Mesendoderm (in vitro differentiated cells): Measurements from ENCODE around the gene AP4E1.

ENCODE experiments used
- DNase-seq: peaks from one replicate; pipeline ENCODE4 v3.0.0; 2013
- H2AK5ac ChIP-seq: 2 replicates; pipeline ENCODE4 v1.6.1; 2013; ENCODE audit warnings: low read length, inconsistent platforms
- H2BK120ac ChIP-seq: 2 replicates; pipeline ENCODE4 v1.6.1; 2013; ENCODE audit warnings: low read depth, mild to moderate bottlenecking, low read length, moderate library complexity, mixed read lengths
- H2BK15ac ChIP-seq: replicated peaks from 2 replicates; pipeline ENCODE4 v1.6.1; 2013; ENCODE audit warnings: low read depth, mild to moderate bottlenecking, moderate library complexity
- H2BK5ac ChIP-seq: 2 replicates; pipeline ENCODE4 v1.6.1; 2013; ENCODE audit warnings: low read length, inconsistent platforms
- H3K18ac ChIP-seq: 2 replicates; pipeline ENCODE4 v1.6.1; 2013; ENCODE audit warnings: mild to moderate bottlenecking, low read length, mixed read lengths
- H3K23ac ChIP-seq: one replicate; pipeline ENCODE4 v1.6.1; 2013; ENCODE audit warnings: low read length
- H3K27ac ChIP-seq: 2 replicates; pipeline ENCODE4 v1.5.1; 2013; ENCODE audit warnings: low read depth, mild to moderate bottlenecking, inconsistent platforms, low read length, moderate library complexity
- H3K27me3 ChIP-seq: 2 replicates; pipeline ENCODE4 v1.6.1; 2013; ENCODE audit warnings: low read length, control low read depth, mild to moderate bottlenecking, inconsistent platforms; ENCODE audit not compliant: insufficient read depth, poor library complexity
- H3K36me3 ChIP-seq: 2 replicates; pipeline ENCODE4 v1.6.1; 2013; ENCODE audit warnings: low read length, inconsistent platforms; ENCODE audit not compliant: control insufficient read depth, insufficient read depth
- H3K4ac ChIP-seq: one replicate; pipeline ENCODE4 v1.6.1; 2013; ENCODE audit warnings: low read depth, mild to moderate bottlenecking, low read length, moderate library complexity
- H3K4me1 ChIP-seq: 2 replicates; pipeline ENCODE4 v1.6.1; 2013; ENCODE audit warnings: low read depth, low read length, inconsistent platforms; ENCODE audit not compliant: control insufficient read depth
- H3K4me2 ChIP-seq: 2 replicates; pipeline ENCODE4 v1.6.1; 2013; ENCODE audit warnings: low read length
- H3K4me3 ChIP-seq: 2 replicates; pipeline ENCODE4 v1.5.1; 2013; ENCODE audit warnings: mild to moderate bottlenecking, low read length
- H3K56ac ChIP-seq: one replicate; pipeline ENCODE4 v1.6.1; 2013; ENCODE audit warnings: low read length
- H3K79me1 ChIP-seq: 2 replicates; pipeline ENCODE4 v1.6.1; 2013; ENCODE audit warnings: low read length, inconsistent platforms
- H3K79me2 ChIP-seq: 2 replicates; pipeline ENCODE4 v1.6.1; 2013; ENCODE audit warnings: mild to moderate bottlenecking, low read length; ENCODE audit not compliant: control insufficient read depth, insufficient read depth
- H3K9ac ChIP-seq: 2 replicates; pipeline ENCODE4 v1.6.1; 2013; ENCODE audit warnings: low read length, inconsistent platforms
- H4K5ac ChIP-seq: one replicate; pipeline ENCODE4 v1.6.1; 2013; ENCODE audit warnings: low read length
- H4K8ac ChIP-seq: one replicate; pipeline ENCODE4 v1.6.1; 2013; ENCODE audit warnings: low read depth, mild to moderate bottlenecking, control low read depth, low read length, moderate library complexity
- WGBS: extraction: QIAGEN DNeasy Blood & Tissue Kit; methylation state at CpG from one replicate; pipeline ENCODE4 v1.1.7; 2013; ENCODE audit warnings: low lambda C conversion rate, missing lambda C conversion rate; ENCODE audit not compliant: insufficient coverage; ENCODE audit errors: extremely low coverage; 5-methylcytosine and 5-hydroxymethylcytosine counted together

Gene AP4E1

DNA sequence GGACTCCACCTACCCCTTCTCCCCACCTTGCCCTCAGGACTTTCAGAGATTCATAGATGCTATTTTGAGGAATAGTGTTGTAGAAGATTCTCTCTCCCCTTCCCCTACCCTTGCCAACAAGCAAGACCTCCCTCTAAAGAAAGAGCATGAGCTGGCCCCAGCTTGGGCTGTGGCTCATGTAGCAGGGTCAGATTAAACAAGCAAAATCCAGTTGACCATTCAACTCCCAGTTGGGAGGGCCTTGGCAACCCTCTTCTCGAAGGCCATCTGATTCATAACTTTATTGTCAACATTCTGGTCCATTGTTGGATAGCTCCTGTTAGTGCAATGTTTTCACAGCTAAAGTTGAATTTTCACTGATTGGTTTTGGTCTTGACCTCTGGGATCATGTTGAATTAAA is 145.1 kb downstream of the AP4E1 start:
- H3K27me3 ChIP-seq: no peaks in the 10 kb centered on the region
- H3K79me1 ChIP-seq: no peaks in the 10 kb centered on the region
- H3K4me1 ChIP-seq: peaks cover 2% of the 10 kb centered on the region
- H3K4ac ChIP-seq: no peak overlapping the region
- H3K79me2 ChIP-seq: no peaks in the 10 kb centered on the region
- no peak overlapping the region for H3K4me3 ChIP-seq
- no peak overlapping the region for H4K8ac ChIP-seq
- H2BK5ac ChIP-seq: no peak overlapping the region
- H3K9ac ChIP-seq: no peak overlapping the region
- no peak overlapping the region for H2AK5ac ChIP-seq
- H4K5ac ChIP-seq: no peak overlapping the region
- no peak for DNase-seq
- no peak overlapping the region for H2BK120ac ChIP-seq
- H3K36me3 ChIP-seq: no peaks in the 10 kb centered on the region
- H3K23ac ChIP-seq: no peak overlapping the region
- H3K18ac ChIP-seq: no peak overlapping the region
- H3K27ac ChIP-seq: no peak overlapping the region
- WGBS: no CpG with 5 or more reads among the region's 1 CpG
- no peak overlapping the region for H3K56ac ChIP-seq
- H3K4me2 ChIP-seq: no peak overlapping the region
- no peak overlapping the region for H2BK15ac ChIP-seq

GRCh38 chr15:51054535-51054934 is 146.1 kb downstream of the AP4E1 start:
- Histone ChIP-seq H3K27me3 (no peaks in the 10 kb centered on the region), H4K5ac (no peak overlapping the region), H3K36me3 (no peaks in the 10 kb centered on the region), H3K4me3 (no peak overlapping the region), H3K4me1 (peaks cover 2% of the 10 kb centered on the region), H3K18ac (no peak overlapping the region), H3K9ac (no peak overlapping the region), H3K56ac (no peak overlapping the region), H3K79me2 (no peaks in the 10 kb centered on the region), H2BK5ac (no peak overlapping the region), H2AK5ac (no peak overlapping the region), H3K79me1 (no peaks in the 10 kb centered on the region), H2BK15ac (no peak overlapping the region), H4K8ac (no peak overlapping the region), H3K4me2 (no peak overlapping the region), H2BK120ac (no peak overlapping the region), H3K4ac (no peak overlapping the region), H3K23ac (no peak overlapping the region), H3K27ac (no peak overlapping the region)
- WGBS: no CpG with 5 or more reads among the region's 1 CpG
- DNase-seq: peak; percentile 85
